HCT116 (cell line): ENCODE data around the gene GFI1B. TPM values are rescaled to one million over a fixed set of nuclear protein-coding genes. Genes with fewer than 3 reads are reported as not detected.

ENCODE experiments used
- ATAC-seq: fragments of 200-7000 bp; cut with Tn5 transposase; 2 replicates; pipeline ENCODE4 v1.9.1; 2020; ENCODE audit warnings: mild to moderate bottlenecking, moderate library complexity
- Bru-seq: library from RNA; stranded (reverse); fragments of 400-500 nt; gene quantifications from one replicate; lab custom pipeline; 2021; lab: Mats Ljungman, UMichigan
- BruChase-seq, 2 experiments: library from RNA; stranded (reverse); fragments of 400-500 nt; gene quantifications; one replicate each; lab custom pipeline; 2021; lab: Mats Ljungman, UMichigan
- BruUV-seq: library from RNA; stranded (reverse); fragments of 400-500 nt; replicated peaks from 2 replicates; lab custom pipeline; 2021; lab: Mats Ljungman, UMichigan
- CTCF ChIA-PET: fragments of 300-600 bp; sonication (Branson Sonifier 250); formaldehyde crosslinking; loops from one replicate; lab custom pipeline; 2021; ENCODE audit warnings: antibody characterized with exemption; lab: Charles Lee
- POLR2A ChIA-PET: fragments of 300-600, 350-600 bp; sonication (Branson Sonifier 250); formaldehyde crosslinking; loops from one replicate; lab custom pipeline; 2021; ENCODE audit warnings: antibody characterized with exemption; lab: Charles Lee
- RAD21 ChIA-PET, 2 experiments: fragments of 300-600 bp; sonication (Branson Sonifier 250); formaldehyde crosslinking; loops; one replicate each; lab custom pipeline; 2023; ENCODE audit warnings: low total read pairs in 2 of 2; ENCODE audit not compliant: uncharacterized antibody in 2 of 2, unreplicated experiment in 2 of 2, low non-redundant PET in 1 of 2; lab: Charles Lee
- DNase-seq: peaks from one replicate; pipeline ENCODE4 v3.0.0-alpha.2; 2010; ENCODE audit warnings: low read depth, low spot score
- H2AFZ ChIP-seq: fragments of 200-600 bp; shearing (Covaris generic), sonication (generic); 2 replicates; pipeline ENCODE4 v1.6.1; 2017; ENCODE audit warnings: low read depth, mixed run types, mixed read lengths, antibody characterized with exemption, low read length; ENCODE audit not compliant: poor library complexity, severe bottlenecking
- H3K27ac ChIP-seq: 2 replicates; pipeline ENCODE4 v1.5.1; 2012; ENCODE audit warnings: low read depth, low read length
- H3K27me3 ChIP-seq: fragments of 200-600 bp; sonication (generic); 2 replicates; pipeline ENCODE4 v1.6.1; 2016; ENCODE audit warnings: mixed run types, low read length, mixed read lengths; ENCODE audit not compliant: insufficient read depth
- H3K36me3 ChIP-seq, 2 experiments: fragments of 200-500 bp in 1 of 2; fragments of 200-600 bp in 1 of 2; sonication (Bioruptor generic) in 1 of 2; sonication (generic) in 1 of 2; 2 replicates each; pipeline versions ENCODE4 v1.5.1 to v1.6.1; 2014 to 2016; ENCODE audit warnings: low read length in 2 of 2, inconsistent platforms in 1 of 2, mixed read lengths in 1 of 2, mixed run types in 1 of 2; ENCODE audit not compliant: insufficient read depth in 2 of 2, control insufficient read depth in 1 of 2
- H3K4me1 ChIP-seq, 2 experiments: fragments of 200-600 bp in 1 of 2; sonication (generic) in 1 of 2; 2 replicates each; pipeline versions ENCODE4 v1.5.1 to v1.6.1; 2012 to 2017; ENCODE audit warnings: low read length in 2 of 2, inconsistent platforms in 1 of 2, mild to moderate bottlenecking in 1 of 2, mixed read lengths in 1 of 2, mixed run types in 1 of 2, moderate library complexity in 1 of 2; ENCODE audit not compliant: insufficient read depth in 2 of 2, control insufficient read depth in 1 of 2
- H3K4me2 ChIP-seq: fragments of 200-600 bp; sonication (generic); 2 replicates; pipeline ENCODE4 v1.6.1; 2017; ENCODE audit warnings: mixed run types, low read length, mixed read lengths
- H3K4me3 ChIP-seq, 2 experiments: fragments of 200-600 bp in 1 of 2; sonication (generic) in 1 of 2; replicated peaks in 1 of 2; 2 replicates each; pipeline ENCODE4 v1.5.1; 2011 to 2016; ENCODE audit warnings: low read length in 2 of 2, control low read depth in 1 of 2, low read depth in 1 of 2, mild to moderate bottlenecking in 1 of 2, mixed read lengths in 1 of 2, mixed run types in 1 of 2
- H3K79me2 ChIP-seq: fragments of 200-600 bp; sonication (generic); 2 replicates; pipeline ENCODE4 v1.6.1; 2017; ENCODE audit warnings: mild to moderate bottlenecking, mixed run types, low read length, moderate library complexity, mixed read lengths; ENCODE audit not compliant: insufficient read depth
- H3K9ac ChIP-seq: fragments of 200-600 bp; sonication (generic); 2 replicates; pipeline ENCODE4 v1.6.1; 2016; ENCODE audit warnings: low read length, mixed read lengths
- H3K9me2 ChIP-seq: fragments of 200-600 bp; sonication (generic), shearing (Covaris generic); 2 replicates; pipeline ENCODE4 v1.6.1; 2017; ENCODE audit warnings: mixed run types, mild to moderate bottlenecking, moderate library complexity; ENCODE audit not compliant: insufficient read depth
- H3K9me3 ChIP-seq, 2 experiments: fragments of 200-500 bp in 1 of 2; fragments of 200-600 bp in 1 of 2; sonication (Bioruptor generic) in 1 of 2; sonication (generic) in 1 of 2; 2 replicates each; pipeline ENCODE4 v1.6.1; 2014 to 2017; ENCODE audit warnings: low read length in 2 of 2, mixed read lengths in 2 of 2, inconsistent platforms in 1 of 2, low read depth in 1 of 2, mild to moderate bottlenecking in 1 of 2, mixed run types in 1 of 2, moderate library complexity in 1 of 2; ENCODE audit not compliant: control insufficient read depth in 1 of 2, insufficient read depth in 1 of 2
- H4K20me1 ChIP-seq: fragments of 200-600 bp; sonication (generic), shearing (Covaris generic); 2 replicates; pipeline ENCODE4 v1.6.1; 2017; ENCODE audit warnings: mixed run types, mild to moderate bottlenecking, moderate library complexity; ENCODE audit not compliant: insufficient read depth
- EGR1 ChIP-seq: IDR thresholded peaks from 2 replicates; pipeline ENCODE4 v1.6.1; 2012; ENCODE audit warnings: low read depth
- ELF1 ChIP-seq: IDR thresholded peaks from 2 replicates; pipeline ENCODE4 v1.6.1; 2012; ENCODE audit warnings: low read depth, borderline replicate concordance
- EZH2 ChIP-seq: fragments of 200-600 bp; sonication (generic); IDR thresholded peaks from 2 replicates; pipeline ENCODE4 v1.6.1; 2017; ENCODE audit warnings: antibody characterized with exemption, mixed run types
- FOSL1 ChIP-seq: IDR thresholded peaks from 2 replicates; pipeline ENCODE4 v1.6.1; 2012; ENCODE audit warnings: low read depth
- JUND ChIP-seq: IDR thresholded peaks from 2 replicates; pipeline ENCODE4 v1.6.1; 2012
- POLR2AphosphoS5 ChIP-seq: IDR thresholded peaks from 2 replicates; pipeline ENCODE4 v1.6.1; 2011; ENCODE audit warnings: mild to moderate bottlenecking, low read depth, low read length, moderate library complexity
- SRF ChIP-seq: IDR thresholded peaks from 2 replicates; pipeline ENCODE4 v1.6.1; 2012; ENCODE audit warnings: low read depth
- TCF7L2 ChIP-seq: IDR thresholded peaks from 2 replicates; pipeline ENCODE4 v1.7.0; 2011; ENCODE audit warnings: borderline replicate concordance, inconsistent platforms; ENCODE audit not compliant: insufficient read depth, insufficient read length; ENCODE audit errors: extremely low read depth
- YY1 ChIP-seq: IDR thresholded peaks from 2 replicates; pipeline ENCODE4 v1.6.1; 2011; ENCODE audit warnings: low read length, low read depth, moderate library complexity, mild to moderate bottlenecking; ENCODE audit not compliant: insufficient replicate concordance; ENCODE audit errors: extremely low read depth
- ZFX ChIP-seq: fragments of 450-650 bp; IDR thresholded peaks from 2 replicates; pipeline ENCODE4 v1.6.1; 2017
- intact Hi-C: fragments of 100-400 bp; cut with micrococcal nuclease; formaldehyde crosslinking; loops from 2 replicates; pipeline ENCODE4 v1.10.0; 2022
- long read RNA-seq: library from polyadenylated mRNA; unstranded; transcript quantifications from one replicate; pipeline ENCODE4 v2.0.0, GENCODE V29; 2021; ENCODE audit not compliant: unreplicated experiment
- polyA plus RNA-seq: library from polyadenylated mRNA; unstranded; fragments of >200 nt; gene quantifications from 2 replicates; pipeline ENCODE4 v1.2.1, GENCODE V29; 2012; ENCODE audit warnings: missing spikeins
- total RNA-seq: library from RNA; stranded (reverse); gene quantifications from one replicate; pipeline ENCODE4 v1.2.1, GENCODE V29; 2021; ENCODE audit not compliant: unreplicated experiment

The GFI1B gene
- total RNA-seq, result 0.20 TPM
- polyA plus RNA-seq, result not detected in 2 replicates
- Bru-seq, nascent RNA, result percentile 12 among the genes with signal in this experiment
- BruChase-seq, experiment 1, labeled RNA remaining after a 6-hour chase, result percentile 6 among the genes with signal in this experiment
- percentile 5 among the genes with signal in this experiment for BruChase-seq, experiment 2, labeled RNA remaining after a 2-hour chase
- long read RNA-seq, result 0 reads

DNA sequence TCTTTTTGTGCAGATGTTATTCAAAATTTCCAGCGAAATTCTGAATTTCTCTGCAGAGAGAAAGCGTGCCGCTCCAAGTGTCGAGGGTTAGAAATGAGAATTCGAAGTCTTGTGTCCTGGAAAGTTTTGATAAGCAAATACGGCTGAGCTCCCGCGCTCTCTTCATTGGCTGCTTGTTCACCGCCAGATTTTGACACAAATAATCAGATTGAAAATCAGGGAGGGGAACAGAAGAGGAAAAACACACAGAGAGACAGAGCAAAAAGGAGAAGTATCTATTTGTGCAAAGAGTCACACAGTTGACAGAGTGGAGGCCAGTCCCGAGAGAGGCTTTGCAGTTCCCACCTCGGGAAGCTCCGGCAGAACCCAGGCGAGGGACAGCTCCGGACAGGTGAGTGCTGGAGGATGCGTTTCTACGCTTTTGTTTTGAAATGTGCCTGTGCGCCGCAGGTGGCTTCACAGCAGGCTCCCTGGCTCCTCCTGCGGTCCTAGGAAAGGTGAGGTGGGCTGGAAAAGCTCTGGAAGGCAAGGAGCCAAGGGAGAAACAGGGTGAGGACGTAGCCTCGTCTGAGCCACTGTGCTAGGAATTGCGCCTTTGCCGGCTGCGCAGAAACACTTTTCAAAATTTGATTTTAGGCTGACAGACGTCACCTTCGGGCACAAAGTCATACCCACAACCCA, at the start of gene GFI1B:
TSS of gene GFI1B (plus strand) at position 244 of the 681 bp plus-strand sequence. CDS start 7,985 bp downstream, outside the sequence.
- DNase-seq (no peak), ATAC-seq (no peak)
- peak within 1 kb of the TSS; percentile 66 for H3K4me2 ChIP-seq
- peaks cover 0 to 6% of the 10 kb centered on the region in 2 experiments; a peak in 2 of 4 replicates for H3K4me1 ChIP-seq
- no peaks in the 10 kb centered on the region for H3K36me3 ChIP-seq
- H3K79me2 ChIP-seq, result no peaks in the 10 kb centered on the region
- no peaks in the 10 kb centered on the region for H3K9me2 ChIP-seq
- intact Hi-C loops, result loop anchor here (10.0 kb wide), 1 partner anchor 324 kb away; no protein-coding TSS in a partner anchor
- no peaks in the 10 kb centered on the region for H3K9me3 ChIP-seq
- POLR2A ChIA-PET, result no interaction called here
- H4K20me1 ChIP-seq, result no peaks in the 10 kb centered on the region
- H3K27ac ChIP-seq, result no peak within 1 kb of the TSS
- H3K9ac ChIP-seq, result no peak within 1 kb of the TSS
- no TSS peak for BruUV-seq
- RAD21 ChIA-PET, result no interaction called here
- CTCF ChIA-PET, result interaction anchor here (1.3 kb wide), 1 partner anchor 10 kb away, joined by 3 read pairs; no protein-coding TSS in a partner anchor
- no peak within 1 kb of the TSS for H3K4me3 ChIP-seq
- no peak for TF ChIP-seq SRF
- no peak for TF ChIP-seq ELF1
- no peak for TF ChIP-seq TCF7L2
- no peak for TF ChIP-seq ZFX
- no peak for TF ChIP-seq FOSL1
- TF ChIP-seq POLR2AphosphoS5, result no peak
- no peak within 1 kb of the TSS for H2AFZ ChIP-seq
- H3K27me3 ChIP-seq, result peaks cover 26% of the 10 kb centered on the region; the same call in 1 of the 2 replicates

DNA sequence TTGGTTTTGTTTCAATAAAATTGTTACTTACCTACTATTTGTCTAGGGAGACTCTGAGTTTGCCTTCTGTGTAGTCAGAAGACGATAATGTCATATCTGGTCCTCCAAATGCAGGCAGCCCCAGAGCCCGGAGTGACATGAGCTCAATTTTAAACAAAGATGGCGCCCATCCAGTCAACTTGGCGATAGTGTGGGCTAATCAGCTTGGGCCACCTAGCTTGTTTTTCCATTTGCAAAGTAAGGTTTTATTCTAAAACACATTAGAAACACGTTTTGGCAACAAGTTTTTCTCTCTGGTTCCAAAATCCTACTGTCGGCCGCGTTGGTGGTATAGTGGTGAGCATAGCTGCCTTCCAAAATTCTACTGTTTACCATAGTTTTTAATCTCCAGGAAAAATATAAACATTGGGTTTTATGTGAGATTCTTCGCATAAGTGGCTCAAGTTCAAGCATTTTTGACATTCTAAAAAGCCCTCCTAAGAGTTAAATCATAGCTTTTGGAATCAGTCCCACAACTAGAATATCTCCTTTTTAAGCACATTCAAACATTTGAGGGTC, 47.2 kb upstream of the GFI1B start:
- ChIA-PET POLR2A (no interaction called here), CTCF (no interaction called here), RAD21 (no interaction called here)
- H2AFZ ChIP-seq, result no peak overlapping the region
- no peak for TF ChIP-seq YY1
- TF ChIP-seq JUND, result no peak
- TF ChIP-seq SRF, result no peak
- TF ChIP-seq TCF7L2, result no peak
- TF ChIP-seq EZH2, result no peak
- TF ChIP-seq EGR1, result no peak
- no peak for TF ChIP-seq ELF1
- no peak for TF ChIP-seq POLR2AphosphoS5
- intact Hi-C loops, result no loop called here
- H3K27ac ChIP-seq, result no peak overlapping the region
- H3K79me2 ChIP-seq, result no peaks in the 10 kb centered on the region
- no peaks in the 10 kb centered on the region; a peak in 1 of 4 replicates for H3K36me3 ChIP-seq
- no peaks in the 10 kb centered on the region for H3K27me3 ChIP-seq
- no peak for ATAC-seq
- DNase-seq, result no peak
- H3K9ac ChIP-seq, result no peak overlapping the region
- no TSS peak for BruUV-seq
- no peaks in the 10 kb centered on the region for H3K9me3 ChIP-seq
- no peaks in the 10 kb centered on the region for H4K20me1 ChIP-seq
- no peak overlapping the region for H3K4me2 ChIP-seq
- H3K4me3 ChIP-seq, result no peak overlapping the region
- no peaks in the 10 kb centered on the region for H3K4me1 ChIP-seq
- no peaks in the 10 kb centered on the region for H3K9me2 ChIP-seq
